Fibroblast of lung (primary cell): ENCODE data around the gene PDE11A.

Experiments
- CTCF ChIP-seq, 2 donors: IDR thresholded peaks in 1 of 2; conservative IDR thresholded peaks in 1 of 2; 1 replicate in 1 of 2; 2 replicates in 1 of 2; pipeline ENCODE4 v1.5.1; 2011 to 2012; ENCODE audit warnings: low read length in 2 of 2, control low read depth in 1 of 2, inconsistent platforms in 1 of 2, low read depth in 1 of 2, mild to moderate bottlenecking in 1 of 2
- EZH2 ChIP-seq: IDR thresholded peaks from 2 replicates; pipeline ENCODE4 v1.5.1; 2012; ENCODE audit warnings: low read length, control low read depth, mild to moderate bottlenecking; ENCODE audit errors: missing control alignments

DNA sequence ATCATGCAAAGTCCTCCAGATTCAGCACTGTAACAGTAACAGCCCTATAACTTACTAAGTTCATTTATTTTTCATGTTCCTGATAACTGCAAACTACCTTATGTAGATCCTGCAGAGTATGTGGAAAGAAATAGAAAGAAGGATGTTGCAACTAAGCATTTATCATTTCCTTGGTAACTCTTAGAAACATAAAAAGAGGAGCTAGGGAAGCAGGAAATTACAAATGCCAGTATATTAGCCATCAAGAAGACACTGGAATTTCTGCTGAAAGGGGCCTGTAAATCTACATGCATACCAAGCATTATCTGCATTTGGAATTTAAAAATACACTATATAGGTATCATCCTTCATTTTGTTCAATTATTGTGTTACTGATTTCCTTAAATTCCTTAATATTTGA lies 66.8 kb downstream of the PDE11A start:
- TF ChIP-seq CTCF (conservative IDR thresholded peaks at IDR 0.05 in 1 of 2, IDR thresholded peaks at IDR 0.05 in 1 of 2; ENCODE audit: low read depth in 1 of 2, low read length in 2 of 2) (no peak), EZH2 (no peak)
